GM21529 (cell line): ENCODE data around the gene ADCY10.
"Not testable (repeated sequence)": the region's sequence is repeated elsewhere in the genome, so short reads cannot be mapped to it uniquely, and the experiment has no call there.

Experiments used
- ATAC-seq: cut with Tn5 transposase; IDR thresholded peaks from one replicate; pipeline ENCODE4 v1.9.1; 2021; ENCODE audit not compliant: unreplicated experiment

Gene ADCY10

DNA sequence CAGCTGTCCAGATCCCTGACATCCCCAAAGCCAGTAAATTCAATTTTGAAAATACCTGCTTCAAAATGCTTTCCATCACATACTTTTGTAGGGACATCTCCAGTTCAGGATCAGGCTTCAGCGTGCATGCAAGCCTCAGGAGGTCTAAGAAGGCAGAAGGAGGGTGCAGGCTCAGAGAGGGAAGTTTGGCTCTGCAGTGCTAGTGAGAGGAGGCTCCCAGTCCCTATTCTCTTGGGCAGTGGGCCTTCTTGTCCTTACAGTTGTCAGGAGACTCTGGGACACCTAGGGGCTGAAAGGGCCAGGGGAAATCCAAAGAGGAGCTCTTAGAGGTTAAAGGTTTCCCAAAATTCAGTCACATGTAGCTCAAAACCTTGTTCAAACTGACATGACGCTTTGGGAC, 20.1 kb downstream of the ADCY10 start:
- no peak for ATAC-seq

DNA sequence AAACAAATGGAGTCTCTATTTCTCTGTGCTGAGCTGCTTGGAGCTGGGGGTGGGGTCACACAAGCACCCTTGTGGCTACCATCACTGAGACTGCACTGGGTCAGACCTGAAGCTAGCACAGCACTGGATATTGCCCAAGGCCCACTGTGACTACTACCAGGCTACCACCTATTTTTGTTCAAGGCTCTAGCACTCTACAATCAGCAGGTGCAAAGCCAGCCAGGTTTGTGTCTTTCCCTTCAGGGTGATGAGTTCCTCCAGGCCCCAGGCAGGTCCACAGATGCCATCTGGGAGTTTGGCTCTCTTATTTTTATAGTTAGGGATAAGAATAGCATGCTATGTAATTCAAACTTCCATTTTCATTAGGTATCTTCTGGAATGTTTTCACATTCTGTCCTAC, 23.5 kb downstream of the ADCY10 start:
- no peak for ATAC-seq

DNA sequence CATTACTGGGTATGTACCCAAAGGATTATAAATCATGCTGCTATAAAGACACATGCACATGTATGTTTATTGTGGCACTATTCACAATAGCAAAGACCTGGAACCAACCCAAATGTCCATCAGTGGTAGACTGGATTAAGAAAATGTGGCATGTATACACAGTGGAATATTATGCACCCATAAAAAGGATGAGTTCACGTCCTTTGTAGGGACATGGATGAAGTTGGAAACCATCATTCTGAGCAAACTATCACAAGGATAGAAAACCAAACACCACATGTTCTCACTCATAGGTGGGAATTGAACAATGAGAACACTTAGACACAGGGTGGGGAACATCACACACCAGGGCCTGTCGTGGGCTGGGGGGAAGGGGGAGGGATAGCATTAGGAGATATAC, 26.7 kb downstream of the ADCY10 start:
- ATAC-seq, result not testable (repeated sequence)

DNA sequence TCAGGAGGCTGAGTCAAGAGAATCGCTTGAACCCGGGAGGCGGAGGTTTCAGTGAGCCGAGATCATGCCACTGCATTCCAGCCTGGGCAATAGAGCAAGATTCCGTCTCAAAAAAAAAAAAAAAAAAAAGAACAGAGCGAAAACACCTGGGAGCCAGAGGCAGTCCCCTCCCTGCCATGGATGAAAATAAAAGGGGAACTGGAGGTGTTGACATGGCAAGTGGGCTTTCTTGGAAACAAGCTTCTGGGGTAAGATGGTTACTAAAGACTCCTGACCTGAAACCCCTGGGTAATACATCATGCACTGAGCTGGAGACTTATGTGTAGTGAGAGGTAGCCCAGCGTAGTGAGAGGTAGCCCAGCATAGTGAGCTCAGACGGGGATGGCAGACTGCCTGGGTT, 31.6 kb downstream of the ADCY10 start:
- no peak for ATAC-seq

DNA sequence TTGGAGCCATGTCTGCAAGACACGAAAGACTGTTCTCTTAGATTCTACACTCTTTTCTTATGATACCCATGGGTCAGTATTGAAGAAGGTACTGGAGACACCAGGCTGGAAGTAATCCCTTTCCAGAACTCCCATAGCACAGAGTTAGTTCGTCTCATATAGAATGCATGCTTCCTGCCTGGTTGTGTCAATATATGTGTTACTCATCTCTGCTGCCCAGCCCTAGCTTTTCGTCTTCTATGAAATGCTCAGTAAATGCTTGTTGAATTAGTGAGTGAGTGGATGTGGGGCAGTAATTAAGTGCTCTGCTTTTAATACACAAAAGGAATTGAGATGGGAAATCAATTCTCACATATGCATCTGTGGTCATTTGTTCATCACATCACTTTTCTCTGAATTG, 32.1 kb downstream of the ADCY10 start:
- ATAC-seq, result no peak

DNA sequence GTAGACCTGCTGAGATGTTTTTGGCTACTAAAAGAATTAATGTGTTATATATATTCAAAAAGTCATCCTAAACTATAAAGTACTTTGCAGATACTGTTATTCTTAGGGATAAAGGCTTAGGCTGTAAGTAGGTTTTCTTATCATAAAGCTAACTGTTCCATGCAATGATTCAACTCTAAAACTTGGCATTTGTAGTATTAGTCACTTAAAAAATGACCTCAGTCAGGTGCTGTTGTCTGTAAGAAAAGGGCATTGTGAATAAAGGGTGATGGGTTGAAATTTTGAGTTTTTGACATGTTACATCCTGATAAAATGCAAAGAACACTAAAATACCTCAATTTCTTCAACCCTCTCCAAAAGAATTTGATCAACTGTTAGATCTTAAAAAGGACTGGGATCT, 32.9 kb downstream of the ADCY10 start:
- ATAC-seq, result no peak

DNA sequence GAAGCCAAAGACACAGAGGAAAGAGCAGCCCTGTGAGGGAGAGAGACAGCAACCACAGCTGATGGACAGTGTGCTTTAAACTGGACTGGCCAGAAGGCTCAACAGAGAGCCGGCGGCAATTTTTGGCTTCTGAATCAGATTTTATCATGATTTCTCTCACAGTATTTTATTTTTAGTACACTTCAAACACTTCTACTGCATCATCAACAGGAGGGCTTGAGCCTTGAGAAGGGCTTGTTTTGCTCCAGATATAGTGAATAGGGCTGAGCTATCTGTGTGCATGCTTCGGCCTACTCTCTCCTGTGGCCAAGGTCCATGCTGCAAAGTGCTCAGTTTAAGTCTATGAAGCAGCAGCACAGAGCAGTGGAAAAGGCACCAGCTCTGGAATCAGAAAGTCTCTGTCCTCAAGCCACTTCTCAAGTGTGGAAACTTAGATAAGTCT, 33.3 kb downstream of the ADCY10 start:
- no peak for ATAC-seq

DNA sequence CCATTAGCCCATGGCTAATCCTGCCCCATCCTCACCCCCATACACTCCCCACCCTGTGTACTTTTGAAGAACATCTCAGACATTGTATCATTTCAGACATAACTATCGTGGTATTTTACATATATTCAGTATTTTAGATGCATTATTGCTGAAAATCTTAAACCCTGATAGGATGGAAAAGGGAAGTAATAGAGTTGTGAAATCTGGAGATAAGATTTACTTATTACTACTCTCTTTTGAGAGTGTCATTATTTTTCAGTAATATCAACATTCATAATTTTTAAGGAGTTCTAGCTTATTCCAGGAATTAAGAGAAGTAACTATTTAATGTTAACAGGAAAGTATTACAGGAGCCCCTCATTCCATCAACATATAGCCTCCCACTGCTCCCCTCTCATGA, 34.4 kb downstream of the ADCY10 start:
- no peak for ATAC-seq

DNA sequence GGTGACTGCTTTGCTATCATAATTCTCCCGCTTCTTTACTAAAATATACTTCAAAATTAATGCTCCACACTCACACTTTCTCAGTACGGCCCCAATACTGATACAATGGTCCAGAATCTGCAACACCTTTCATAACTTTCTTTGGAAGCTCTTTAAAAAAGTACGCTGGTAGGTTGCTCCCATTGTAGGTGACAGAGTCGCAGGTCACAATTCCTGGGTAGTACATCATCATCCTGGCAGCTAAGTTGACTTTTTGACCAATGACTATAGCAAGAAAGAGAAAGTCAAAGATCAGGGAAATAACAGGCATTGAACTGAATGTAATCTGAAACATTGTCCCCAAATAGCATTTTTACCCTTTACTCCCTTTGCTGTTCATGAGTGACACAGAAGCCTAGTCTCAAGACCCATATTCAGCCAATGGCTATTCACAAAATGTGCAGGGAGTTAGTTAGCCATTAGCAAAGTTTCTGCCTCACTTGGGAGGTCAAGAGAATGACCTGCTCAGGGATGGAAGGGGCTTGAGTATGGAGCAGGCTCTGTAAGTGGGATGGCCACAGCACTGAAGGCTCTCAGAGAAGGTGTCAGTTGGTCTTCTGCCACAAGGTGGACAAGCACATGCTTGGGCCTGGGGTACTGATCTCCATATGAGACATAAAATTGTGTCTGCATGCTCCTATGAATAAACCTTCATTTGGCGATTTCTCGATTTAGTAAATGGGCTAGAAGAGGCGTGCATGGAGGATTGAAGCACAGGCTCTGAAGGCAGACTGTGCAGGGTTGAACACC, 35.4 kb downstream of the ADCY10 start:
- ATAC-seq, result no peak

DNA sequence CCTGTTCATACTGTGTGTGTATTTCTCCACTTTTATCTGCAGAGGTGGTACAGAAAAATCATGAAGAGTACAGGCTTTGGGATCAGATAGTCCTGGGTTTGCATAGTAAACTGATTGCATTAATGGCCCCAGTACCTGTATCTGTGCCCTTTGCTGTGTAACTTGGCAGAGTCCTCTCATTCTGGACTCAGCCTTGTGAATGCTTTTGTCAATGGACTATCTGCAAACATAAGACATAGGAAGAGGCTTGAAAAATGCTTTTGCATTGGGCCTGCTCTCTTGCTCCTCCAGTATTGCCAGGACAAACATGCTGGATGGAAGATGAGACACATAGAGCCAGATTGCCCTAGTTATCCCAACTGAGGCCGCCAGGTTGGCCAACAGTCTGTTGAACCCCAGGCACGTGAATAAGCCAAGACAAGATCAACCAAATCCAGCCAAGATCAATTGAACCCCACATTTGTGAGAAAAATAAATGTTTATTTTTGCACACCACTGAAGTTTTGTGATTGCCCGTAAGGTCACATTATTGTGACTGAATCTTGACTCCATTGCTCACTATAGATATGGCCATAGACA, 37.2 kb downstream of the ADCY10 start:
- no peak for ATAC-seq

DNA sequence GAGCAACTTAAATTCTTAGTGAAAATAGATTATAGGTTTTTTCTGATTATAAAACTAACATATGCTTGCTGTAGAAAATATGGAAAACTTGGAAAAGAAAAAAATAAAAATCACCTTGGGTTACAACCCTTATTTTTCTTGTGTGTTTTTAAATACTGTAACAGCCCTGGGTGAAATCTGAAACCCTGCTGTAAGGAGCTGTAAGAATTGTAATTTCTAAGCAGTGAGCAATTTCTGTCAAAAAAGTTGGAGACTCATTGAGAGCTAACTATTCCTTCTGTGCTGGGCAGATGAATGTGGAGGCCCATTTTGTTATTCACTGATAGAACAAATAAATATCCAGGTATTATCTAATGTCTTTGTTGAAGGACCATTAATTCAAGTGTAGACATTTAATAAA, 42.6 kb downstream of the ADCY10 start:
- no peak for ATAC-seq

DNA sequence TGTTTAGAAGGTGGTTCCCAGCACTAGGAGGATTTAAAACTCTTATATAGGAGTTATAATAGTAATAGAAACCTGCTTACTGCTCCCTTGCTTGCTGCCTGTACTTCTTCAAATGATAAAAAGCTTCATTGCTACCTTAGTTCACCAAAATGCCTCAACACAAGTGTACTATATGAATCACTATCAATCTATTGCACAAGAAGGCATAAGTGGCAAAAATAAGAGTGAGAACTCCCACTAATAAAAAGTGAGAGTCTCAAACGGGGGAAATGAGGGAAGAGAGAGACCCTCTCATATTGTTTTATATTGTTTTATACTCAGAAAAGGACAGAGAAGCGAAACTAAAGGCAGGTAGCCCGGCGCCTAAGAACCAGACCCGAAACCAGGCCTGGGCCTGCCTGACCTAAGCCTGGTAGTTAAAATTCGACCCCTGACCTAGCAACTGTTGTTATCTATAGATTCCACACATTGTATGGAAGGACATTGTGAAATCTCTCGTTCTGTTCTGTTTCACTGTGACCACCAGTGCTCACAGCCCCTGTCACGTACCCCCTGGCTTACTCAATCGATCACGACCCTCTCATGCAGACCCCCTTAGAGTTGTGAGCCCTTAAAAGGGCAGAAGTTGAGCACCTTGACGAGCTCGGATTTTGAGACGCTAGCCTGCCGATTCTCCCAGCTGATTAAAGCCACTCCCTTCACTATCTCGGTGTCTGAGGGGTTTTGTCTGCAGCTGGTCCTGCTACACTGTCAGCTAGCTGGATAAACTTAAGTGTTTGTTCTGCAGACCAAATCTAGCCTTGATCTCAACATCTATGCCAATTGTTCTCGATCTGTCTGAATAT, 44.6 kb downstream of the ADCY10 start:
- not testable (repeated sequence) for ATAC-seq

DNA sequence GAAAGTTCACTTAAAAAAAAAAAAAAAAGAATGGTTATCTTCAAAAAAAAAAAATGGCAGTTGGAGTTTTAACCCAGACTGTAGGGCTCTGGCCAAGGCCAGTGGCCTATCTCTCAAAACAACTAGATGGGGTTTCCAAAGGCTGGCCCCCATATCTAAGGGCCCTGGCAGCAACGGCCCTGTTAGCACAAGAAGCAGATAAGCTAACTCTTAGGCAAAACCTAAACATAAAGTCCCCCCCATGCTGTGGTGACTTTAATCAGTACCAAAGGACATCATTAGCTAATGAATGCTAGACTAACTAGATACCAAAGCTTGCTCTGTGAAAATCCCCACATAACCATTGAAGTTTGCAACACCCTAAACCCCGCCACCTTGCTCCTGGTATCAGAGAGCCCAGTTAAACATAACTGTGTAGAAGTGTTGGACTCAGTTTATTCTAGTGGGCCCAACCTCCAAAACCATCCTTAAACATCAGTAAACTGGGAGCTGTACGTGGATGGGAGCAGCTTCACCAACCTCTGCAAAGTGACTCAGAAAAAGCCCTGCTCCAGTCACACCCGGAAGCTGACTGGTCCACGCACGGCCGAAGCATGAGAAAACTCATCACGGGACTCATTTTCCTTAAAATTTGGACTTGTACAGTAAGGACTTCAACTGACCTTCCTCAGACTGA, 47.1 kb downstream of the ADCY10 start:
- ATAC-seq, result not testable (repeated sequence)

DNA sequence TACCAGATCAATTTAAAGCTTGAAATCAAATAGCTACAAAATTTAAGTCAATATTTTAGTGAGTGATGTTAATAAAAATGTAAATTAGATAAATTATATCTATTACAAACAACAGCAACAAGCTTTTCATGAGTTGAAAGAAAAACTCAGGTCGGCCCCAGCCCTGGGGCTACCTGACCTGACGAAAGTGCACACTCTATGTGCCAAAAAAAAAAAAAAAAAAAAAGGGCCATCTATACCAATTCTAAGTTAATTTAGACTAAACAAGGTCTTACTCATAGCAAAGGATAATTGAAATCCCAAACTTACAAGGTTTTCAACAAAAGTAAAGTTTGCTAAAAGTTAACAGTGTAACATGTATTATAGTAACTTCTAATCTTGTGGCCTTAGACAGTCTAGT, 47.6 kb downstream of the ADCY10 start:
- not testable (repeated sequence) for ATAC-seq

DNA sequence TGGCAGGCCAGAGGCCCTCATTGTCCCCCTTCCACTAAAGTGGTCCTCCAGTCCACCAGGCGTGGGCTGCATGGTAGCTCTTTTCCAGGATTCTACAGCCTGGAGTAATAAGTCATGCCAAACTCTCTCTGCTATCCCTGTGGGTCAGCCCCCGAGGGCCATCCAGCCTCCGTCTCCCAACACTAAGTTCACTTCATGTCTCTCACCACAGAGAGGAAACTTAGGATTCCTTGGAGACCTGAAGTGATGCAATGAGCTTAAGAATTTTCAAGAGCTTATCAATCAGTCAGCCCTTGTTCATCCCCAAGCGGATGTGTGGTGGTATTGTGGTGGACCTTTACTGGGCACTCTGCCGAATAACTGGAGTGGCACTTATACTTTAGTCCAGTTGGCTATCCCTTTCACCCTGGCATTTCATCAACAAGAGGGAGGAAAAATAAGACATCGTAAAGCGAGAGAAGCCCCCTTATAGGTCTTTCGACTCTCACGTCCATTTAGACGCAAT, 48.1 kb downstream of the ADCY10 start:
- not testable (repeated sequence) for ATAC-seq

DNA sequence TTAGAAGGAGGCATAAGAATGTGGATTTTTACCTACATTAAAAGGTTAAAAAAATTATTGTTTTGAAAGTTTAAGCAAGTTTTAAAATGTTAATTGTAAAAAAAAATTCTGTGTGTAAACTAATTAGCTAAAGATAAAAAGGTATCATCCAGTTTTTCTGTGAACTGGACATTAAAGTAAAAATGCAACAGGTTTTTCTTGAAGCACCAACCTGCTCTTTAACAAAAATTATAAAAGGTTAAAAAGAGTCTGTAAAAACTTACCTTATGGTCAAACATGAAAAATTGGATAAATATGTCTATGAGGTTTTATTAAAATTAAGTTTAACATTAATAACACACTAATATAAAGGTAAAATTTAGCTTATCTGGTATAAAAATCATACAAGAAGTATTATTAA, 48.7 kb downstream of the ADCY10 start:
- ATAC-seq, result not testable (repeated sequence)

DNA sequence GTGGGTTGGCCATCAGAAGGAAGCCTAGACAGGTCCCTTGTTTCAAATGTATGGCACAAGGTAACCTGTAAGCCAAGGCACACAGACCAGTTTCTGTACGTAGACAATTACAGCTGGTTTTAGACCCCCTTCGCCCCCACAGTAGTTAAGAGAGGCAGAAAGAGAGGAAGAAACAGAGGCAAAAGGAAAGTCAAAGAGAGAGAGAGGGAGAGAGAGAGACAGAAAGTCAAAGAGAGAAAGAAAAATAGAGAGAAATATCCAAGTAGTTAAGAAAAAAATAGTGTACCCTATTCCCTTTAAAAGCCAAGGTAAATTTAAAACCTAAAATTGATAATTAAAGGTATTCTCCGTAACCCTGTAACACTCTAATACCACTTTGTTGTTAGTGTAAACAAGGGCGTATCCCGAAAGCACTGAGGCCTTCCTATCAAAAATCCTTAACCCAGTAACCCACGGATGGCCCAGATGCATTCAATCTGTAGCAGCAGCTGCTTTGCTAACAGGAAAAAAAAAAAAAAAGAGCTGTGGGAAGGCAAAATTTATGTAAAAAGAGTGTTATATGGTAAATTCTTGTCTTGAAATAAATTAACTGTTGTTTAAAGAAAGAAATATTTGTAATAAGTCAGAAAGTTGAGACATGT, 49.4 kb downstream of the ADCY10 start:
- ATAC-seq, result no peak

DNA sequence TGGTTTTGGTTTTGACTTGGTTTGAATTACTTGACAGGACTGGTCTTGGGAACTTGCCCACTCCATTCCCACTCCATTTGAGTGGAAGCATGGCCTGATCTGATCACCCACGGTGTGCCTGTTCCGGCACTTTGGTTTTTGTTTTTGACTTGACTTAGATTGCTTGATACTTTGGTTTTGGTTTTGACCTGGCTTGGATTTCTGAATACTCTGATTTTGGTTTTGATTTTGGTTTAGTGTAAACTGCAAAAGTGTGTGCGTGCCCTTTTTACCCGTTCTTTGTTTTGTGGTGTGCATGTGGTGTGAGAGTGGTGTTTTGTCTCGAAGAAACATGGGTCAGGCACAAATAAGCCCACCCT, 50.0 kb downstream of the ADCY10 start:
- no peak for ATAC-seq

DNA sequence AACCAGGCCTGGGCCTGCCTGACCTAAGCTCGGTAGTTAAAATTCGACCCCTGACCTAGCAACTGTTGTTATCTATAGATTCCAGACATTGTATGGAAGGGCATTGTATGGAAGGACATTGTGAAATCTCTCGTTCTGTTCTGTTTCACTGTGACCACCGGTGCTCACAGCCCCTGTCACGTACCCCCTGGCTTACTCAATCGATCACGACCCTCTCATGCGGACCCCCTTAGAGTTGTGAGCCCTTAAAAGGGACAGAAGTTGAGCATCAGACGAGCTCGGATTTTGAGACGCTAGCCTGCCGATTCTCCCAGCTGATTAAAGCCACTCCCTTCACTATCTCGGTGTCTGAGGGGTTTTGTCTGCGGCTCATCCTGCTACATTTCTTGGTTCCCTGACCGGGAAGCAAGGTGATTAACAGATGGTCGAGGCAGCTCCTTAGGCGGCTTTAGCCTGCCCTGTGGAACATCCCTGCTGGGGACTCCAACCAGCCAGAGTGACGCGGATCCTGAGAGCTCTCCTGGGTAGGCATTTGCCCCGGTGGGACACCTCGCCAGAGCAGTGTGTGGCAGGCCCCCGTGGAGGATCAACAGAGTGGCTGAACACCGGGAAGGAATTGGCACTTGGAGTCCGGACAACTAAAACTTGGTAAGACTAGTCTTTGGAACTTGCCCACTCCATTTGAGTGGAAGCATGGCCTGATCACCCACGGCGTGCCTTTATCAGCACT, 50.6 kb downstream of the ADCY10 start:
- ATAC-seq, result not testable (repeated sequence)
